Liver (tissue), 9 donors: ENCODE results near the gene CCDC121. TPM values are rescaled to one million over a fixed set of nuclear protein-coding genes. Genes with fewer than 3 reads are reported as not detected.

Source experiments
- DNase-seq: peaks from one replicate; pipeline ENCODE4 v3.0.0-alpha.2; 2017; ENCODE audit warnings: low spot score
- H3K27ac ChIP-seq, 2 donors: one replicate each; pipeline ENCODE4 v1.7.0; 2013; ENCODE audit warnings: inconsistent platforms in 2 of 2, low read length in 2 of 2, control low read depth in 1 of 2, low read depth in 1 of 2, mild to moderate bottlenecking in 1 of 2
- H3K27me3 ChIP-seq, 4 donors: one replicate each; pipeline versions ENCODE4 v1.6.1 to v1.7.0; 2013; ENCODE audit warnings: low read length in 3 of 4, inconsistent platforms in 1 of 4, mild to moderate bottlenecking in 1 of 4, moderate library complexity in 1 of 4; ENCODE audit not compliant: control insufficient read depth in 4 of 4, insufficient read depth in 4 of 4
- H3K36me3 ChIP-seq, 4 donors: one replicate each; pipeline versions ENCODE4 v1.6.1 to v1.7.0; 2013; ENCODE audit warnings: low read length in 3 of 4, mild to moderate bottlenecking in 3 of 4, low read depth in 1 of 4, moderate library complexity in 1 of 4; ENCODE audit not compliant: control insufficient read depth in 4 of 4, insufficient read depth in 3 of 4
- H3K4me1 ChIP-seq, 4 donors: one replicate each; pipeline versions ENCODE4 v1.6.1 to v1.7.0; 2013; ENCODE audit warnings: low read length in 3 of 4, mild to moderate bottlenecking in 3 of 4, moderate library complexity in 1 of 4; ENCODE audit not compliant: control insufficient read depth in 4 of 4, insufficient read depth in 4 of 4
- H3K4me3 ChIP-seq, 3 donors: one replicate each; pipeline versions ENCODE4 v1.6.1 to v1.7.0; 2013; ENCODE audit warnings: low read length in 3 of 3, control low read depth in 1 of 3, low read depth in 1 of 3, mild to moderate bottlenecking in 1 of 3
- H3K9ac ChIP-seq, 2 donors: one replicate each; pipeline ENCODE4 v1.7.0; 2013; ENCODE audit warnings: low read length in 2 of 2, mild to moderate bottlenecking in 2 of 2, moderate library complexity in 2 of 2, control low read depth in 1 of 2, low read depth in 1 of 2
- H3K9me3 ChIP-seq, 4 donors: one replicate each; pipeline versions ENCODE4 v1.6.1 to v1.7.0; 2013; ENCODE audit warnings: low read length in 3 of 4; ENCODE audit not compliant: control insufficient read depth in 4 of 4
- ATF3 ChIP-seq: IDR thresholded peaks from 2 replicates; pipeline ENCODE4 v1.6.1; 2016; ENCODE audit warnings: antibody characterized with exemption
- CTCF ChIP-seq: fragments of 150-350 bp; IDR thresholded peaks from 2 replicates; pipeline ENCODE4 v1.5.1; 2017; ENCODE audit warnings: improper control_type of control experiment, low read depth, low read length; ENCODE audit not compliant: missing input control
- EGR1 ChIP-seq, 2 donors: IDR thresholded peaks; 2 replicates each; pipeline ENCODE4 v1.6.1; 2016 to 2018; ENCODE audit warnings: antibody characterized with exemption in 2 of 2, low read depth in 2 of 2
- FOXA1 ChIP-seq: IDR thresholded peaks from 2 replicates; pipeline ENCODE4 v1.6.1; 2016; ENCODE audit warnings: antibody characterized with exemption
- FOXA2 ChIP-seq: IDR thresholded peaks from 2 replicates; pipeline ENCODE4 v1.6.1; 2016; ENCODE audit warnings: antibody characterized with exemption
- GABPA ChIP-seq, 2 donors: IDR thresholded peaks in 1 of 2; conservative IDR thresholded peaks in 1 of 2; 2 replicates each; pipeline ENCODE4 v1.6.1; 2016; ENCODE audit warnings: antibody characterized with exemption in 2 of 2, mild to moderate bottlenecking in 1 of 2, moderate library complexity in 1 of 2
- HNF4A ChIP-seq, 2 donors: conservative IDR thresholded peaks; 2 replicates each; pipeline ENCODE4 v1.6.1; 2016; ENCODE audit warnings: antibody characterized with exemption in 2 of 2, mild to moderate bottlenecking in 2 of 2
- HNF4G ChIP-seq: IDR thresholded peaks from 2 replicates; pipeline ENCODE4 v1.6.1; 2016; ENCODE audit warnings: antibody characterized with exemption
- NR2F2 ChIP-seq: IDR thresholded peaks from 2 replicates; pipeline ENCODE4 v1.6.1; 2016; ENCODE audit warnings: antibody characterized with exemption
- RAD21 ChIP-seq, 2 donors: IDR thresholded peaks; 2 replicates each; pipeline ENCODE4 v1.6.1; 2016; ENCODE audit warnings: antibody characterized with exemption in 2 of 2, mild to moderate bottlenecking in 2 of 2
- REST ChIP-seq: IDR thresholded peaks from 2 replicates; pipeline ENCODE4 v1.6.1; 2016; ENCODE audit warnings: antibody characterized with exemption, mild to moderate bottlenecking
- RXRA ChIP-seq, 2 donors: IDR thresholded peaks; 2 replicates each; pipeline ENCODE4 v1.6.1; 2017 to 2018; ENCODE audit warnings: antibody characterized with exemption in 2 of 2, mild to moderate bottlenecking in 1 of 2
- SP1 ChIP-seq: IDR thresholded peaks from 2 replicates; pipeline ENCODE4 v1.6.1; 2018; ENCODE audit warnings: antibody characterized with exemption, mild to moderate bottlenecking
- TAF1 ChIP-seq: conservative IDR thresholded peaks from 2 replicates; pipeline ENCODE4 v1.6.1; 2016; ENCODE audit warnings: antibody characterized with exemption, mild to moderate bottlenecking
- YY1 ChIP-seq: IDR thresholded peaks from 2 replicates; pipeline ENCODE4 v1.6.1; 2016; ENCODE audit warnings: antibody characterized with exemption, mild to moderate bottlenecking
- ZBTB33 ChIP-seq: IDR thresholded peaks from 2 replicates; pipeline ENCODE4 v1.6.1; 2016; ENCODE audit warnings: antibody characterized with exemption
- polyA plus RNA-seq, 2 donors: library from polyadenylated mRNA; stranded (reverse) in 1 of 2; unstranded in 1 of 2; fragments of 200-250 nt in 1 of 2; fragments of >200 nt in 1 of 2; fragmentation: Nextera tagmentation in 1 of 2; extraction: Ambion mirVana in 1 of 2; gene quantifications; one replicate each; pipeline versions ENCODE4 v1.2.1 to v1.2.3, GENCODE V29; 2013 to 2015
- total RNA-seq, 2 donors: library from RNA; depleted of rRNA; stranded (reverse); fragments of >200 nt; gene quantifications; one replicate each; pipeline ENCODE4 v1.2.3, GENCODE V29; 2014
- donor health status: healthy.
- donor health status: healthy.
- donor health status: healthy.
- donor health status: healthy.
- donor health status: healthy.

CCDC121 gene
- total and polyA plus RNA-seq, 4 donors = 0.97 to 2.5 (median 1.4) TPM

GRCh38 chr2:27647289-27647688 lies 18.5 kb upstream of the CCDC121 start:
- H3K27ac ChIP-seq = no peak overlapping the region
- TF ChIP-seq RAD21 (IDR thresholded peaks at IDR 0.05) (no peak), SP1 (no peak), HNF4A (conservative IDR thresholded peaks at IDR 0.05) (no peak), GABPA (IDR thresholded peaks at IDR 0.05 in 1 of 2, conservative IDR thresholded peaks at IDR 0.05 in 1 of 2) (no peak), NR2F2 (no peak), HNF4G (no peak), CTCF (no peak), FOXA2 (no peak), FOXA1 (no peak), REST (no peak)
- no peak for DNase-seq
- H3K4me1 ChIP-seq = no peaks in the 10 kb centered on the region
- no peaks in the 10 kb centered on the region for H3K9me3 ChIP-seq
- no peak overlapping the region for H3K9ac ChIP-seq
- H3K36me3 ChIP-seq = peaks cover 9 to 53% (median 37%) of the 10 kb centered on the region in 4 donors
- no peaks in the 10 kb centered on the region for H3K27me3 ChIP-seq
- no peak overlapping the region for H3K4me3 ChIP-seq

- TF ChIP-seq TAF1 (no peak), FOXA1 (no peak), HNF4G (no peak), ATF3 (no peak), YY1 (no peak), RXRA (IDR thresholded peaks at IDR 0.05) (no peak), NR2F2 (no peak), RAD21 (IDR thresholded peaks at IDR 0.05) (no peak), EGR1 (IDR thresholded peaks at IDR 0.05; ENCODE audit: low read depth in 2 of 2) (no peak), SP1 (no peak), ZBTB33 (no peak), CTCF (no peak), REST (no peak), HNF4A (conservative IDR thresholded peaks at IDR 0.05) (no peak), FOXA2 (no peak), GABPA (IDR thresholded peaks at IDR 0.05 in 1 of 2, conservative IDR thresholded peaks at IDR 0.05 in 1 of 2) (no peak)
- no peak for DNase-seq
- no peaks in the 10 kb centered on the region for H3K9me3 ChIP-seq
- H3K27ac ChIP-seq = no peak overlapping the region
- H3K9ac ChIP-seq = no peak overlapping the region
- H3K27me3 ChIP-seq = no peaks in the 10 kb centered on the region
- H3K4me1 ChIP-seq = no peaks in the 10 kb centered on the region
- no peak overlapping the region for H3K4me3 ChIP-seq
- H3K36me3 ChIP-seq = peaks cover 5 to 49% (median 44%) of the 10 kb centered on the region in 4 donors
Observed at GRCh38 chr2:27645197-27645596, 16.4 kb upstream of the CCDC121 start.
